Measurements from ENCODE around the gene STING1.

DNA sequence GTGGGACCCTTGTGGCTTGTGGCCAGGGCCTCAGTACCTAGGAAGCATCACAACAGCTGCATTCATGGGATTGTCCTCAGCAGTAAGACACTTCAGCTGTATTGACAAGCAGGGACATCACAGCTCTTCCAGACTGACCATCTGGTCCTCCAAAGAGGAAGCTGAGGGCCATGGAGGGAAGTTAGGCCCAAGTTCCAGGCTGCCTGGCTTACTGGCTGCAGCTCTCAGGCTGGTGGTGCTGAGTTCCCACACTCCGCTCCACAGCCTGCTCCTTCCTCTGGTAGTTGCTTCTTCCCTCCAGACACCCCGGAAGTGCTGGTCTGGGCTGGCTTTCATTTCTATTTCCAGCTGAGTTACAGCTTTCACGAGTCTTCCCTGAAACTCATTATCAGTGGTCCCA, 5.7 kb upstream of the STING1 start:
- TF ChIP-seq EZH2 (IDR thresholded peaks at IDR 0.05; ENCODE audit: borderline replicate concordance) (no peak), CTCF (IDR thresholded peaks at IDR 0.05; ENCODE audit: poor library complexity) (no peak), EZH2phosphoT487 (IDR thresholded peaks at IDR 0.05; ENCODE audit: low read depth, severe bottlenecking, unreplicated experiment) (no peak)

Measured in hepatocyte (in vitro differentiated cells).